GM23338 (cell line): Measurements from ENCODE around the gene TTC39B. TPM values are rescaled to one million over a fixed set of nuclear protein-coding genes. Genes with fewer than 3 reads are reported as not detected.
A peak's percentile ranks its signal among the peaks of the same experiment; 100 is the strongest.

ENCODE experiments used
- ATAC-seq: fragments of 200-7000 bp; cut with Tn5 transposase; 3 replicates; pipeline ENCODE4 v1.9.1; 2020
- DNase-seq: peaks from one replicate; pipeline ENCODE4 v3.0.0-alpha.2; 2015; ENCODE audit warnings: low spot score
- H2AFZ ChIP-seq: fragments of 200-600 bp; sonication (generic); 2 replicates; pipeline ENCODE4 v1.8.0; 2016; ENCODE audit warnings: antibody characterized with exemption, mild to moderate bottlenecking, moderate library complexity
- H3F3A ChIP-seq: fragments of 200-600 bp; sonication (generic); replicated peaks from 2 replicates; pipeline ENCODE4 v1.8.0; 2017; ENCODE audit warnings: antibody characterized with exemption, mixed run types, low read depth
- H3K27ac ChIP-seq: fragments of 200-600 bp; sonication (generic); 2 replicates; pipeline ENCODE4 v1.6.1; 2016; ENCODE audit warnings: low read depth
- H3K27me3 ChIP-seq: fragments of 200-600 bp; sonication (generic); 2 replicates; pipeline ENCODE4 v1.8.0; 2016; ENCODE audit warnings: mild to moderate bottlenecking, mixed run types, moderate library complexity; ENCODE audit not compliant: insufficient read depth
- H3K36me3 ChIP-seq: fragments of 200-600 bp; sonication (generic); 2 replicates; pipeline ENCODE4 v1.8.0; 2016; ENCODE audit warnings: mild to moderate bottlenecking; ENCODE audit not compliant: insufficient read depth
- H3K4me1 ChIP-seq: fragments of 200-600 bp; sonication (generic); 2 replicates; pipeline ENCODE4 v1.8.0; 2016; ENCODE audit warnings: mild to moderate bottlenecking, moderate library complexity; ENCODE audit not compliant: insufficient read depth
- H3K4me2 ChIP-seq: fragments of 200-600 bp; sonication (generic); 2 replicates; pipeline ENCODE4 v1.7.1; 2017; ENCODE audit warnings: mixed run types
- H3K4me3 ChIP-seq: fragments of 200-600 bp; sonication (generic); 2 replicates; pipeline ENCODE4 v1.6.1; 2016; ENCODE audit warnings: mixed run types
- H3K79me2 ChIP-seq: fragments of 200-600 bp; sonication (generic); replicated peaks from 2 replicates; pipeline ENCODE4 v1.8.0; 2017; ENCODE audit warnings: mild to moderate bottlenecking; ENCODE audit not compliant: insufficient read depth
- H3K9me2 ChIP-seq: fragments of 200-600 bp; sonication (generic); 2 replicates; pipeline ENCODE4 v1.8.0; 2017; ENCODE audit not compliant: insufficient read depth
- H4K20me1 ChIP-seq: fragments of 200-600 bp; sonication (generic); replicated peaks from 2 replicates; pipeline ENCODE4 v1.8.0; 2017; ENCODE audit warnings: mild to moderate bottlenecking; ENCODE audit not compliant: insufficient read depth
- H3K27ac Mint-ChIP-seq: 2 replicates; pipeline ENCODE4 v1.8.0; 2020; ENCODE audit warnings: inconsistent platforms, mild to moderate bottlenecking, moderate library complexity, mixed read lengths
- H3K27me3 Mint-ChIP-seq: 3 replicates; pipeline ENCODE4 v1.8.0; 2022; ENCODE audit warnings: low read depth, mild to moderate bottlenecking, moderate library complexity, mixed read lengths, inconsistent platforms; ENCODE audit not compliant: insufficient read depth, poor library complexity
- H3K36me3 Mint-ChIP-seq: 3 replicates; pipeline ENCODE4 v1.8.0; 2021; ENCODE audit warnings: low read depth, mild to moderate bottlenecking, inconsistent platforms, moderate library complexity, mixed read lengths
- H3K4me1 Mint-ChIP-seq: 3 replicates; pipeline ENCODE4 v1.8.0; 2020; ENCODE audit warnings: mild to moderate bottlenecking, inconsistent platforms, mixed read lengths
- H3K4me3 Mint-ChIP-seq: 3 replicates; pipeline ENCODE4 v1.8.0; 2021; ENCODE audit warnings: moderate library complexity, mild to moderate bottlenecking, inconsistent platforms, mixed read lengths
- H3K9me3 Mint-ChIP-seq: 3 replicates; pipeline ENCODE4 v1.8.0; 2020; ENCODE audit warnings: moderate library complexity, mild to moderate bottlenecking, inconsistent platforms, mixed read lengths
- CREB1 ChIP-seq: fragments of 250-450 bp; sonication (Bioruptor Pico); IDR thresholded peaks from 2 replicates; pipeline ENCODE4 v1.5.0; 2020; ENCODE audit warnings: low read depth, mild to moderate bottlenecking, moderate library complexity
- CTCF ChIP-seq, 2 experiments: fragments of 200-600 bp in 1 of 2; sonication (generic) in 1 of 2; conservative IDR thresholded peaks; 2 replicates each; pipeline versions ENCODE4 v1.5.1 to v1.6.1; 2016 to 2017; ENCODE audit warnings: antibody characterized with exemption in 2 of 2, low read depth in 2 of 2, mild to moderate bottlenecking in 2 of 2, moderate library complexity in 1 of 2
- JUNB ChIP-seq: IDR thresholded peaks from one replicate; pipeline ENCODE4 v1.6.1; 2016; ENCODE audit warnings: antibody characterized with exemption; ENCODE audit not compliant: unreplicated experiment
- NANOG ChIP-seq: IDR thresholded peaks from 2 replicates; pipeline ENCODE4 v1.6.1; 2016; ENCODE audit warnings: antibody characterized with exemption, borderline replicate concordance
- POLR2AphosphoS5 ChIP-seq: IDR thresholded peaks from 2 replicates; pipeline ENCODE4 v1.6.1; 2016; ENCODE audit warnings: antibody characterized with exemption, low read depth
- REST ChIP-seq: IDR thresholded peaks from one replicate; pipeline ENCODE4 v1.6.1; 2018; ENCODE audit warnings: antibody characterized with exemption; ENCODE audit not compliant: unreplicated experiment
- STAT1 ChIP-seq: IDR thresholded peaks from one replicate; pipeline ENCODE4 v1.6.1; 2016; ENCODE audit warnings: antibody characterized with exemption; ENCODE audit not compliant: unreplicated experiment
- ZNF114 ChIP-seq: fragments of 250-450 bp; sonication (Bioruptor Pico); IDR thresholded peaks from 2 replicates; pipeline ENCODE4 v1.5.0; 2020; ENCODE audit warnings: mild to moderate bottlenecking, moderate library complexity
- ZNF331 ChIP-seq: fragments of 250-450 bp; sonication (Bioruptor Pico); IDR thresholded peaks from 2 replicates; pipeline ENCODE4 v1.5.0; 2020; ENCODE audit warnings: low read depth, mild to moderate bottlenecking, moderate library complexity
- polyA plus RNA-seq: library from polyadenylated mRNA; unstranded; fragments of >200 nt; fragmentation: Nextera tagmentation; extraction: Ambion mirVana; gene quantifications from 2 replicates; pipeline ENCODE4 v1.2.1, GENCODE V29; 2016
- total RNA-seq: library from RNA; depleted of rRNA; stranded (reverse); fragments of >200 nt; shearing (Covaris generic); gene quantifications from 2 replicates; pipeline ENCODE4 v1.2.3, GENCODE V29; 2014
- TF ChIP-seq, protein P1 (sequence below): IDR thresholded peaks from 2 replicates; pipeline ENCODE4 v1.6.1; 2016; ENCODE audit warnings: antibody characterized with exemption

The TTC39B gene
- total and polyA plus RNA-seq, 2 experiments from 2014 or later = 2.8 to 11.1 TPM

DNA sequence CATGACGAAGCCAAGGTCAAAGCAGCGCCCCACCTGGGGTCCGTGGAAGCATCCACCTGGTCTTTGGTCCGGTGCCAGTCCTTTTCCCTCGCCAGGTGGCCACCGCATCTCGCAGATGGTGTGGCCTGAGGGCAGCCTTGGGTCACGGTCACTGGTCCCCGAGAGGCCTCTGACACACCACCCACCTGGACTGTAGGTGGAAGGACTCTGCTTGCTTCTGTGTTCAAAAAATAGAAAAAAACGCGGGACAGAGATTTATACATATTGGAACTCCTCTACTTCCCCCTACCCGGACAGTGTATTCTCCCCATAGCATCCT lies 466 bp upstream of the TTC39B start:
- no peak overlapping the region for H3K27ac Mint-ChIP-seq
- H3K4me1 Mint-ChIP-seq = peaks cover 18% of the 10 kb centered on the region
- Histone ChIP-seq H4K20me1 (no peaks in the 10 kb centered on the region), H3K79me2 (peaks cover 24% of the 10 kb centered on the region), H3K4me1 (peaks cover 18% of the 10 kb centered on the region), H2AFZ (peak overlapping the region; percentile 91; the same call in 1 of the 2 replicates), H3K27me3 (peaks cover 11% of the 10 kb centered on the region; the same call in 1 of the 2 replicates), H3K4me2 (peak overlapping the region; percentile 69), H3K27ac (no peak overlapping the region), H3K36me3 (no peaks in the 10 kb centered on the region; the same call in 1 of the 2 replicates), H3K9me2 (no peaks in the 10 kb centered on the region), H3K4me3 (peak overlapping the region; percentile 91), H3F3A (peaks cover 8% of the 10 kb centered on the region; the same call in 1 of the 2 replicates)
- ATAC-seq (peak; percentile 13; the same call in 2 of the 3 replicates), DNase-seq (no peak)
- no peak for TF ChIP-seq ZNF331 (CRISPR knock-in tag)
- TF ChIP-seq STAT1 = no peak
- no peak for TF ChIP-seq POLR2AphosphoS5
- TF ChIP-seq CTCF (conservative IDR thresholded peaks at IDR 0.05; ENCODE audit: low read depth in 2 of 2) = peak in 1 of 2 experiments; percentile 26; a peak in 1 of 4 replicates
- TF ChIP-seq NANOG = no peak
- H3K4me3 Mint-ChIP-seq = peak overlapping the region; percentile 96
- no peaks in the 10 kb centered on the region for H3K9me3 Mint-ChIP-seq
- H3K27me3 Mint-ChIP-seq = peaks cover 8% of the 10 kb centered on the region
- H3K36me3 Mint-ChIP-seq = peaks cover 9% of the 10 kb centered on the region

DNA sequence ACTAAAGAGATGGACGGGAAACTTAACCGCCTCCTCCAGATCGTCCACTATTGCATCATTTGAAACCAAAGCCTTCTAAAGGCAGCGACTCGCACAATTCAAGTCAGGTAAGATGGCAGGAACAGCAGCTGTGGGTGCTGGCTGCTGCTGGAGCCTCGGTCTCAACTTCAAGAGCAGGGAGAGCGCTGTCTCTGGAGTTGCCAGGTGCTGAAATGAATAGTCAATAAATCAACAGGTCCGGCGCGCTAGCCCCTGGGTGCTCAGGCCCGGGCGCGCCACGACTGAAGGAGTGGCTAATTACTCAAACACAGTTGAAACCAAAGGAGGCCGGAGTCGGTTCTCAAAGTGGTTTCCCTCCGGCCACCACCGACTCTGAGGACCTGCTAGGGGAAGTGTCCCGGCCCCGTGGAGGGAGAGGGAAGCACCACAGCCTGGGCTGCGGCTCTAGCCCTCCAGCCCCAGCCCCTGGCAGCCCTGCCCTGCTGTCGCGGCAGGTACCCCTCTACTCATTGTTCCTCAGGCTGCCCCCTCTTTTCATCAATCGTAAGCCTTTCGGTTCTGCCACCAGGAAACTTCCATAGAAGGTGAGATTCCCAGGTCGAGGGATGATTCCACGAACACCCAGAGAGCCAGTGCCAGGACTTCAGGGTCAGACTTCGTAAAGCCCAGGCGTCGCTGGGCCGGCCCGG lies 804 bp downstream of the TTC39B start:
- no peaks in the 10 kb centered on the region for H3K9me3 Mint-ChIP-seq
- H3K4me2 ChIP-seq = peak overlapping the region; percentile 96
- H3K9me2 ChIP-seq = no peaks in the 10 kb centered on the region
- peaks cover 11% of the 10 kb centered on the region; the same call in 1 of the 2 replicates for H3K27me3 ChIP-seq
- peak overlapping the region; percentile 91 for H3K27ac ChIP-seq
- H3K27ac Mint-ChIP-seq = peak overlapping the region; percentile 94
- ATAC-seq (peak; percentile 56), DNase-seq (peak; percentile 73)
- peak overlapping the region; percentile 96 for H3K4me3 Mint-ChIP-seq
- no peaks in the 10 kb centered on the region; the same call in 1 of the 2 replicates for H3K36me3 ChIP-seq
- peaks cover 18% of the 10 kb centered on the region for H3K4me1 ChIP-seq
- H3K4me3 ChIP-seq = peak overlapping the region; percentile 91
- H3K36me3 Mint-ChIP-seq = peaks cover 9% of the 10 kb centered on the region
- peaks cover 18% of the 10 kb centered on the region for H3K4me1 Mint-ChIP-seq
- H4K20me1 ChIP-seq = no peaks in the 10 kb centered on the region
- H2AFZ ChIP-seq = peak overlapping the region; percentile 97
- peaks cover 28% of the 10 kb centered on the region for H3K79me2 ChIP-seq
- peaks cover 8% of the 10 kb centered on the region; the same call in 1 of the 2 replicates for H3F3A ChIP-seq
- peaks cover 11% of the 10 kb centered on the region for H3K27me3 Mint-ChIP-seq
- TF ChIP-seq REST (peak; percentile 21), CREB1 (CRISPR knock-in tag) (no peak), JUNB (no peak), NANOG (peak; percentile 2; the same call in 1 of the 2 replicates), ZNF331 (CRISPR knock-in tag) (no peak), ZNF114 (CRISPR knock-in tag) (no peak), POLR2AphosphoS5 (peak; percentile 25; the same call in 1 of the 2 replicates), CTCF (conservative IDR thresholded peaks at IDR 0.05; ENCODE audit: low read depth in 2 of 2) (no peak)
- TF ChIP-seq, protein P1, sequence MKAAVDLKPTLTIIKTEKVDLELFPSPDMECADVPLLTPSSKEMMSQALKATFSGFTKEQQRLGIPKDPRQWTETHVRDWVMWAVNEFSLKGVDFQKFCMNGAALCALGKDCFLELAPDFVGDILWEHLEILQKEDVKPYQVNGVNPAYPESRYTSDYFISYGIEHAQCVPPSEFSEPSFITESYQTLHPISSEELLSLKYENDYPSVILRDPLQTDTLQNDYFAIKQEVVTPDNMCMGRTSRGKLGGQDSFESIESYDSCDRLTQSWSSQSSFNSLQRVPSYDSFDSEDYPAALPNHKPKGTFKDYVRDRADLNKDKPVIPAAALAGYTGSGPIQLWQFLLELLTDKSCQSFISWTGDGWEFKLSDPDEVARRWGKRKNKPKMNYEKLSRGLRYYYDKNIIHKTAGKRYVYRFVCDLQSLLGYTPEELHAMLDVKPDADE = no peak
